DMS153 treated with DMSO at 0.1 percent for 48 hours (cell line): Measurements from ENCODE around the gene FANK1.

ENCODE experiments used
- DNase-seq: peaks from one replicate; lab custom pipeline; 2025; ENCODE audit not compliant: unreplicated experiment; lab: John Stamatoyannopoulos, UW

The FANK1 gene

GRCh38 chr10:125984346-125984745 is 88.0 kb downstream of the FANK1 start:
- DNase-seq: no peak

- no peak for DNase-seq
These were observed 88.6 kb downstream of the FANK1 start for GRCh38 chr10:125984865-125985495.

GRCh38 chr10:125985557-125986240 is 89.3 kb downstream of the FANK1 start:
- DNase-seq: no peak

- no peak for DNase-seq
These were observed 93.4 kb downstream of the FANK1 start for GRCh38 chr10:125989791-125990190.

GRCh38 chr10:125990974-125991373 is 94.6 kb downstream of the FANK1 start:
- DNase-seq: no peak

- no peak for DNase-seq
These were observed 95.0 kb downstream of the FANK1 start for GRCh38 chr10:125991392-125991791.

GRCh38 chr10:125992254-125992653 is 95.9 kb downstream of the FANK1 start:
- DNase-seq: no peak

- no peak for DNase-seq
These were observed 98.2 kb downstream of the FANK1 start for GRCh38 chr10:125994601-125995000.

GRCh38 chr10:125995726-125996304 is 99.5 kb downstream of the FANK1 start:
- no peak for DNase-seq

GRCh38 chr10:125997586-125997985 is 101.2 kb downstream of the FANK1 start:
- DNase-seq: no peak

- DNase-seq: no peak
These were observed 103.3 kb downstream of the FANK1 start for GRCh38 chr10:125999694-126000093.

- no peak for DNase-seq
These were observed 105.2 kb downstream of the FANK1 start for GRCh38 chr10:126001576-126001975.

- no peak for DNase-seq
These were observed 108.4 kb downstream of the FANK1 start for GRCh38 chr10:126004752-126005151.

GRCh38 chr10:126006264-126006663 is 109.9 kb downstream of the FANK1 start:
- DNase-seq: no peak

- DNase-seq: no peak
These were observed 110.5 kb downstream of the FANK1 start for GRCh38 chr10:126006906-126007305.

GRCh38 chr10:126009650-126010049 is 113.3 kb downstream of the FANK1 start:
- no peak for DNase-seq

GRCh38 chr10:126011995-126012394 is 115.6 kb downstream of the FANK1 start:
- DNase-seq: no peak

GRCh38 chr10:126012485-126012884 is 116.1 kb downstream of the FANK1 start:
- no peak for DNase-seq

- DNase-seq: peak; percentile 14
These were observed 117.3 kb downstream of the FANK1 start for GRCh38 chr10:126013489-126014281.

- no peak for DNase-seq
These were observed 117.9 kb downstream of the FANK1 start for GRCh38 chr10:126014309-126014708.

GRCh38 chr10:126015413-126015812 is 119.0 kb downstream of the FANK1 start:
- DNase-seq: no peak
